Stimulated activated CD8-positive, alpha-beta memory T cell treated with anti-CD3 and anti-CD28 coated beads, Interleukin-12 subunit alpha, Interleukin-12 subunit beta, amount 100 ng/mL, for 4 hours (primary cell): ENCODE measurements around the gene LIPJ.

Source experiments
- DNase-seq: peaks from one replicate; pipeline ENCODE4 v3.0.0-alpha.2; 2020; ENCODE audit warnings: low read depth

Gene LIPJ

DNA sequence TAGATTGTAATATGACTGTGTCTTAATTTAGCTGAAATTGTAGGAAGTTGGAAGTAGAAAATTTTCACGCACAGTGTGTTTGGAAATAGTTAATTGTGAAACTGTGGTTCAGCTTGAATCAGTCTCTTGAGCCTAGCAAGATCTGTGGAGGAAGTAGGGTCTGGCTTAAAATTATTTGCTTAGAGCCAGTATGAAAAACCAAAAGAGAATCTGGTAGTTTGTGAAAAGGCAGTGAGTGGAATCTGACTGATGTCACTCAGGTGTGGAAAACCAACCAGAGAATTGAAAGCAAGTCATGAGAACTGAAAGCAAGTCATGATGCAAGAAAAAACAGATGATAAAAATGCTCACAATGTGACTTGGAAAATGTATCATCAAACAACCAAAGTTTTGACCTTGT, 11.5 kb downstream of the LIPJ start:
- DNase-seq = no peak

DNA sequence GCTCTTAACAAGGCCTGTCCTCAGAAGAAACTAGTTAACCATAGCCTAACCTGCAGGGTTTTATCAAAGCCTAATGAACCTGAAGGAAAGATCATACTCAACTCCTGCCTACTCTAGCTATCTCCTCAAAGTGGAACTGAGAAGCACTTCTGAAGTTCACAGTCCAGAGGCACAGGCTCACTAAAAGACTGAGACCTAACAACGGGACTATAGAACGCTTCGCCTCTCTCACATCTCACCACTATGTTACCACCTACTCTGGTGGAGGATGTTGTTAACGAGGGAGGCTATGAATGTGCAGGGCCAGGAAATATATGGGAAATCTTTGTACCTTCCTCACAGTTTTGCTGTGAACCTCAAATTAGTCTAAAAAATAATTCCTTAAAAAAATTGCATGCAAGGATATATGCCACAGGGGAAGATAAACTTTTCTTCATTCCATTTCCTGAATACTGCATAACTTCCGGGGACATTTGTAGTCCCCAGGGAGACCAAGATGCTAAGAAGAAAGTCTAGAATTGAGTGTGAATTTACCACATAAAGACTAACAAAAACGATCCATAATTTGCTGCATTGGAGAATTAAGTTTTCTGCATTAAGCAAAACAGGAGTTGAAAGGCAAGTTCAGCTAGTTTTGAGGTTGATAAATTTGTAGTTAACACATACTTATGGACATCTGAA, 21.6 kb downstream of the LIPJ start:
- DNase-seq = no peak

DNA sequence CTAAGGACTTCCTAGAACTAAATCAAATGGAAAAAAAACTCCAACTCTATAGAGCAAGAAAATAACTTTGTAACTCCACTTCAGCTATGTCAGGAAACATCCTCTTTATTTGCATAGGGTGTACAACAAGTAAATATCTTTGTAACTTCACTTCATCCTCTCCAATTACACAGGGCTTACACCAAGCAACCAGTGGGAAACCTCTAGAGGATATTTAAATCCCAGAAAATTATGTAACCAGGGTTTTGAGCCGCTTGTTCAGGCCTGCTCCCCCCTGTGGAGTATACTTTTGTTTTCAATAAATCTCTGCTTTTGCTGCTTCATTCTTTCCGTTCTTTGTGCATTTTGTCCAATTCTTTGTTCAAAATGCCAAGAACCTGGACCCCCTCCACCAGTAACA, 22.2 kb downstream of the LIPJ start:
- no peak for DNase-seq

DNA sequence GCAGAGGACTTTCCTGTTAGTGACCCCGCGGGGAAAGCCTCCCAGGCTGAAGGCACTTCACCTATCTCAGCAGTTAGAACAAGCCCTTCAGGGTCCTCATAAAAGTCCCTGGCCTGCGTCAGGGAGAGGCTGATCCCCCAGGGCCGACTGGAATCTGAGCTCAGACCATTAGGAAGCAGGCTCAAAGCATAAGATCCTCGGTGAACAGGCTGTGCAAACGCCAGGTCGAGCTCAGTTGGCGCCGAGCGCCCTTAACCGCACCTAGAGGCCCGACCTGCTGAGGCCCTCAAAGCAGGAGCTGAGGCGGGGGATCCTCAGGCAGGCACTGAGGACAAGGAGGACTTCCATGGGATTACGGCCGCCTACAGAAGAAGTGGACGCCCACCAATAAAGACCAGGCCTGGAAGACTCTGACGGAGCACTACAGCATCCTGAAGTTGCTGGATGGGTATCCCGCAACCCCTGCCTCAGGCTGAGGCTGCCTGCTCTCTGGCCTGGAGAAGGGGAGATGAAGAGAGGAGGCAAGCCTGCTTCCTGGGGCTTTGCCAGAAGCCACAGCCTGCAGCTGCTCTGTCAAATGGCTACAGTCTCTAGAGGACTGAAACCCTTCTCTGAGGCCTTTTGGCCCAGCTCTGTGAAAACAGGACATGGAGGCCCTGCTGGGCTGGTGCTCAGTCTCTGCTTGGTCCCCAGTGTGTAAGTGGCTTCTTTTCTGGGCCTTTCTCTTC, 29.9 kb downstream of the LIPJ start:
- DNase-seq = no peak

DNA sequence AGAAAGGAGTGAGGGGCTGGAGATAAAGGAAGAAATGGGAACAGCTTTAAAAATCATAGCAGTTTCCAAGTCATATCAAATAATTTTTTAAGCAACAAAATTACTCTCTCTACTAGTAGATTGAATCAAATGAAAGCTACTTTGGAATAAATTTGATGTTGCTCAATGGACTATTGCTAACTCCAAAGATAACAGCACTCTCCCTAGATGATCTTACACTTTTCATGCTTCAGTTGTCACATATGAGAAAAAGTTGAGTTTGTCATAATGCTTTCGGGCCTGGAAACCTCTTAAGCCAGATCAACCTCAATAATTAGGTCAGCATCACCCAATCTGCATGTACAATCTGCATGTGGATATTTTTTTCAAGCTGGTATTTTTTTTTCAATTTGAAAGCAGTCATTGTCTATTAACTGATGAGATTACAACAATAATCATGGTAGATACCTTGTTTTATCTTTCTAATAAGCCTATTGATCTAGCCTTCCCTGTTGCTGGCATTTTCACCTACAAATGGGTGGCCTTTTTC, 31.3 kb downstream of the LIPJ start:
- DNase-seq = no peak

DNA sequence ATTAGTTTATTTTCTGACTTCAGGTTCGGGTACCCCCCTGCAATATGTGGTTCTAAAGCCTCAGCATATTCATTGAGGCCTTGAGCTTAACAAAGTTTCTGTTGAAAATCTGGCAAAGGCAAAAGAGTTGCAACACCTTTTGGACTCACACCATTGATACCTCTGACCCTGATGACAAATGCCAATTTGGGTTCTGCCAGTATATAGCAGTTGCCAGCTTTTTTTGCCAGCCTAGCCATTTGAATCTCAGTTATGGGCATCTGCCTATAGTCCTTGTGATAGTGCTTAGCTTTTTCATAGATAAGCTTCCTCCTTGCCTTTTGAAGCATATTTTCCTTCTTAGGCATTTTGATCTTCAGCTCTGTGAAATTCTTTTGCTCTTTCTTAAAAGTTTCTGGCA, 31.9 kb downstream of the LIPJ start:
- DNase-seq = no peak

DNA sequence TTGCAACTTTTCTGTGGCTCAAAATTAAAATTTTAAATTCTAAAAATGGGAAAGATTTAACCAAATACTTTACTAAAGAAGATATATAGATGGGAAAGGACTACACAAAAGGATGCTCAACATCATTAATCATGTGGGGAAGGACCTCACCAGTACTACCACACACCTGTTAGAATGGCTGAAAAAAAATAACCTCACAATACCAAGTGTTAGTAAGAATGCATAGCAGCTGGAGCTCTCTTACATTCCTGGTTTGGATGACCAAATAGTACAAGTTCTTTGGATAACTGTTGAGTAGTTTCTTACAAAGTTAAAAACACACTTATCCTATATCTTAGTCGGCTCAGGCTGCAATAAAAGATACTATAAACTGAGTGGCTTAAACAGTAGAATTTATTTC, 33.9 kb downstream of the LIPJ start:
- no peak for DNase-seq

DNA sequence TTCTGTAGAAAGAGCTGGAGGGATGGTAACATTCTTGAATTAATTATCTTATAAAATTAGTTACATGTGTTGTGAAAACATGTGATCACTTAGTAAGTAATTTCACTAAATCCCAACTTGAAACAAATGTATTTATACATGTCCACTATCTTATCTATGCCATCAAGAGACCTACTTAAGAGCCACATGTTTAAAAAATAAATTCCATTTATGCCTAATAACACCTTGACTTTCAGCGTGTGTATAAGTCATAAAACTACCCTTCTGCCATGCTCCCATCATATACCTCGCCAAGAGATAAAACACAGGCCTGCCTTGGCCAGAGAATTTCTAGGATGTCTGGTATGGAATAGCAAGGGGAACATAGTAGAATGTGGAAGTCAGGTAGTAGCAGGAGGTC, 37.3 kb downstream of the LIPJ start:
- DNase-seq = no peak

DNA sequence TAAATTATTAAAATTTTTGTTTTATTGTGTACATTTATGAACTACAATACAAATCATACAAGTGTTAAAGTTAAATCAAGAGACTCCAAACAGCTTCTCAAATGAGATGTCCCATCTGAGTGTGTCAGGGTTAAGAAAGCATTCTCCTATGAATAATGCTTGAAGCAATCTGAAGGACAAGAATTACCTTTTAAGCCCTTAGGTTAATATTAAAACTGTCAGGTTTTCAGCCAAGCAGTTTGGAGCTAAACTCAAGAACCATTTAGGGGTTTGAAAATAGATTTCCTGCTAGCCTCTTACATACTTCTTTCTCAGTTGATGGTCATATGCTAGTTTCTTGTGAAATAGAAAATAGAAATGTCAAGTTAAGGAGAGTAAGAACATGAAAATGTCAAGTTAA, 38.3 kb downstream of the LIPJ start:
- no peak for DNase-seq

DNA sequence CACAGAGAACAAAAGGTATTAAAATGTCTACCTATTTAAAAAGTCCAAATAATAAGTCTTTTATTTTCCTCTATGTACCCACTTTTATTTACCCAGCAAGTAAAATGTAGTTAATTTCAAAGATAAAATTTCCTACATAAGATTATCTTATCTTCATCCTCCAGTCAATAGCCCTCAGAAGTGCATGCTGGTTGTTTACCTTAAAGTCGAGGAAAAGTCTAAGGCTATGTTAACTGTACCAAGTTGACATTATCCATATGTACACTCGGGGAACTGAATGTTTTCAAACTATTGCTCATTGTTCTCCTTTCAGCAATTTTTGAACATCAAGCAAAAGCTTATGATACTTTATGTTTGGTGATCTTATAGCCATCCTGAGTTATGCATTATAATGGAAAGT, 53.6 kb downstream of the LIPJ start:
- no peak for DNase-seq

DNA sequence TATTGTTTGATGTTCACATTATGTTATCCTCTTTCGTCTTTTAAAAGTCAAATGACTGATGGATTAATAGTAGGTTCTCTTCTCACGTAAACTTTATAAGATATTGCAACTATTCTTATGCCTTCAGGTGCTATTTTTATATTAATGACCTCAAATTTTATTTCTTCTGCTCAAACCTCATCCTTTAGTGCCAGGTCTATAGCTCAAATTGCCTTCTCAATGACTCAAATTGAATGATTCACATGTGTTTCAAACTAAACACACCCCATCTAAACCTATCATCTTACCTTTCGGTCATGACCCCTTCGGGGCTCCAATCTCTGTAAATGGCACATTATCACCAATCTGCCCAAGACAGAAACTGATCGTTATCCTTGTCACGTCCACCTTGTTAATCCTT, 55.6 kb downstream of the LIPJ start:
- no peak for DNase-seq

DNA sequence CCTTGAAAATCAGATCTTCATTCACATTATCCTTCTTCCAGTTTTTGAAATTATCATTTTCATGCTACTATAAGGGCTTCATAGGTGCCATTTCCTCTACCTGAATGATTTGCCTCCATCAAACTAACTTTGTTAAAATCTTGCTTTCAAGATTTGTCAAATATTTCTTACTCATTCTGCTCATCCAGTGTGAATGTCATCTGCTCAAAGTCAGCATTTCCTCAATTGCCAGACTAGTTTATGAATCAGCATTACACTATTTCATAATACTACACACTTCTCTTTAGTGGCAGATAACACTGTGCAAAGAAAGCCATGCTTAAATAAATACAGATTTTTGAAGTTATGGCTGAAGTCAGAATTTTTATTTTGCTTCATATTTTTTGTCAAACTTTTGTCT, 56.4 kb downstream of the LIPJ start:
- DNase-seq = no peak

DNA sequence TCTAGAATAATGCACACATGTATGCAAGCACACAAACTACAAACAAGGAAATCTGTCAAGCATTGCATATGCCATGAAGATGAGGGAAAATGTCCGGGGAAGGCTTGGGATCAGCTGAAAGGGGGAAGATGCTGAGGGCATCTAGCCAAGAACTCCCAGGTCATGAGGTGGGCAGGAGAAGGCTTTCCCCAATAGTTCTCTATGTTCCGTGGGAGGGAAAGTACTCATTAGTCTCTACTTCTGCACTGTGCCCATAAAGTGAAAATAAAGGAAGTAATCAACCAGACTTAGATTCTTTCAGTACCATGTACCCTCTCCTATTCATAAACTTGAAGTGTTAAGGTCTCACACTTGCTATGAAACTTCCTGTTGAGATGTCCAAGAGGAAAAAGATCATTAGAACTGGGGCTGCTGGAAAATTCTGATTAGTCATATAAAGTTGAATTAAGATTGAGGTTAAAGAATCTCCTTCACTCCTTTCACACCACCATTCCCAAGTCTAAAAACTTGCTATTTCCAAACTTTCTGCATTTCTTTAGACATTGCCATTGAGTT, 60.6 kb downstream of the LIPJ start:
- DNase-seq = no peak

DNA sequence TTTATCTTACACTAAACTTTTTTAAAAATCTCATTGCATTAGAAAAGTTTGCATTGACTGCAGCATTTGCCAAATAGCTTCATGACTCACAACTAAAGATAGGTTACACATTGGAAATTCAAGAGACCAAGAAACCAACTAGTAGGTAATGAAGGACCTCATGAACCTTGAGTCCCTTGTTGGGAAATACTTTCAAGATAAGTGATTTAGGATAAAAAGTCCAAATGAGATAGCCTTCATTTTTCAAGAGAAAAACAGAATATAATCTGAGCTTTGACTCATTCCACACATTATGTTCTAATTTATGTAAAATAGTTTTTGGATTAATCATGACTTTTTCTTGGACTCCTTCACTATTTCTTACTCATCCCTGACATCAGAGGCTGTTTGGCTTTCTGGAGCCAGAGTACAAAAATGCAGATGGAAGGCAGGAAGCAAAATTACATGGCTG, 64.6 kb downstream of the LIPJ start:
- no peak for DNase-seq

DNA sequence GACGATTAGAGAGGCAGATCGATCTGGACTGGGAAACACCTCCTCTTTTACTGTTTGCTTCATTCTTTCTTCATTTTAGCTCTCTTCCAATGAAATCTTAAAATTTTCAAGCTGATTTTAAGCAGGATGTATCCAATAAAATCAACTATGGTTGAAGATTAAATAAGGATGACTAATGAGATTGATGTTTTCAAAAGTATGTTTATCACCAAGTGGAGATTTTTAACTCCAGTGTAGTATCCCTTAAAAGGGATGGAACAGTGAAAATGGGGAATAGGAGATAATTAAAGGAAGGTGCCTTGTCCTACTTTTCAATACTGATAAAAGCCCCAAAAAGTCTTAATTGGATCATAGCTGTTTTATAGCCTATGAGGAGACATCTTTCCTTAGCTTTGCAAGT, 66.1 kb downstream of the LIPJ start:
- DNase-seq = no peak
